HCT116 (cell line): Measurements from ENCODE around the gene TFF1. TPM values are rescaled to one million over a fixed set of nuclear protein-coding genes. Genes with fewer than 3 reads are reported as not detected.

Experiments used
- ATAC-seq: fragments of 200-7000 bp; cut with Tn5 transposase; 2 replicates; pipeline ENCODE4 v1.9.1; 2020; ENCODE audit warnings: mild to moderate bottlenecking, moderate library complexity
- BruUV-seq: library from RNA; stranded (reverse); fragments of 400-500 nt; replicated peaks from 2 replicates; lab custom pipeline; 2021; lab: Mats Ljungman, UMichigan
- CTCF ChIA-PET: fragments of 300-600 bp; sonication (Branson Sonifier 250); formaldehyde crosslinking; loops from one replicate; lab custom pipeline; 2021; ENCODE audit warnings: antibody characterized with exemption; lab: Charles Lee
- POLR2A ChIA-PET: fragments of 300-600, 350-600 bp; sonication (Branson Sonifier 250); formaldehyde crosslinking; loops from one replicate; lab custom pipeline; 2021; ENCODE audit warnings: antibody characterized with exemption; lab: Charles Lee
- RAD21 ChIA-PET, 2 experiments: fragments of 300-600 bp; sonication (Branson Sonifier 250); formaldehyde crosslinking; loops; one replicate each; lab custom pipeline; 2023; ENCODE audit warnings: low total read pairs in 2 of 2; ENCODE audit not compliant: uncharacterized antibody in 2 of 2, unreplicated experiment in 2 of 2, low non-redundant PET in 1 of 2; lab: Charles Lee
- DNase-seq: peaks from one replicate; pipeline ENCODE4 v3.0.0-alpha.2; 2010; ENCODE audit warnings: low read depth, low spot score
- H2AFZ ChIP-seq: fragments of 200-600 bp; shearing (Covaris generic), sonication (generic); 2 replicates; pipeline ENCODE4 v1.6.1; 2017; ENCODE audit warnings: low read depth, mixed run types, mixed read lengths, antibody characterized with exemption, low read length; ENCODE audit not compliant: poor library complexity, severe bottlenecking
- H3K27ac ChIP-seq: 2 replicates; pipeline ENCODE4 v1.5.1; 2012; ENCODE audit warnings: low read depth, low read length
- H3K27me3 ChIP-seq: fragments of 200-600 bp; sonication (generic); 2 replicates; pipeline ENCODE4 v1.6.1; 2016; ENCODE audit warnings: mixed run types, low read length, mixed read lengths; ENCODE audit not compliant: insufficient read depth
- H3K36me3 ChIP-seq, 2 experiments: fragments of 200-500 bp in 1 of 2; fragments of 200-600 bp in 1 of 2; sonication (Bioruptor generic) in 1 of 2; sonication (generic) in 1 of 2; 2 replicates each; pipeline versions ENCODE4 v1.5.1 to v1.6.1; 2014 to 2016; ENCODE audit warnings: low read length in 2 of 2, inconsistent platforms in 1 of 2, mixed read lengths in 1 of 2, mixed run types in 1 of 2; ENCODE audit not compliant: insufficient read depth in 2 of 2, control insufficient read depth in 1 of 2
- H3K4me1 ChIP-seq, 2 experiments: fragments of 200-600 bp in 1 of 2; sonication (generic) in 1 of 2; 2 replicates each; pipeline versions ENCODE4 v1.5.1 to v1.6.1; 2012 to 2017; ENCODE audit warnings: low read length in 2 of 2, inconsistent platforms in 1 of 2, mild to moderate bottlenecking in 1 of 2, mixed read lengths in 1 of 2, mixed run types in 1 of 2, moderate library complexity in 1 of 2; ENCODE audit not compliant: insufficient read depth in 2 of 2, control insufficient read depth in 1 of 2
- H3K4me2 ChIP-seq: fragments of 200-600 bp; sonication (generic); 2 replicates; pipeline ENCODE4 v1.6.1; 2017; ENCODE audit warnings: mixed run types, low read length, mixed read lengths
- H3K4me3 ChIP-seq, 2 experiments: fragments of 200-600 bp in 1 of 2; sonication (generic) in 1 of 2; replicated peaks in 1 of 2; 2 replicates each; pipeline ENCODE4 v1.5.1; 2011 to 2016; ENCODE audit warnings: low read length in 2 of 2, control low read depth in 1 of 2, low read depth in 1 of 2, mild to moderate bottlenecking in 1 of 2, mixed read lengths in 1 of 2, mixed run types in 1 of 2
- H3K79me2 ChIP-seq: fragments of 200-600 bp; sonication (generic); 2 replicates; pipeline ENCODE4 v1.6.1; 2017; ENCODE audit warnings: mild to moderate bottlenecking, mixed run types, low read length, moderate library complexity, mixed read lengths; ENCODE audit not compliant: insufficient read depth
- H3K9ac ChIP-seq: fragments of 200-600 bp; sonication (generic); 2 replicates; pipeline ENCODE4 v1.6.1; 2016; ENCODE audit warnings: low read length, mixed read lengths
- H3K9me2 ChIP-seq: fragments of 200-600 bp; sonication (generic), shearing (Covaris generic); 2 replicates; pipeline ENCODE4 v1.6.1; 2017; ENCODE audit warnings: mixed run types, mild to moderate bottlenecking, moderate library complexity; ENCODE audit not compliant: insufficient read depth
- H3K9me3 ChIP-seq, 2 experiments: fragments of 200-500 bp in 1 of 2; fragments of 200-600 bp in 1 of 2; sonication (Bioruptor generic) in 1 of 2; sonication (generic) in 1 of 2; 2 replicates each; pipeline ENCODE4 v1.6.1; 2014 to 2017; ENCODE audit warnings: low read length in 2 of 2, mixed read lengths in 2 of 2, inconsistent platforms in 1 of 2, low read depth in 1 of 2, mild to moderate bottlenecking in 1 of 2, mixed run types in 1 of 2, moderate library complexity in 1 of 2; ENCODE audit not compliant: control insufficient read depth in 1 of 2, insufficient read depth in 1 of 2
- H4K20me1 ChIP-seq: fragments of 200-600 bp; sonication (generic), shearing (Covaris generic); 2 replicates; pipeline ENCODE4 v1.6.1; 2017; ENCODE audit warnings: mixed run types, mild to moderate bottlenecking, moderate library complexity; ENCODE audit not compliant: insufficient read depth
- CBX3 ChIP-seq: IDR thresholded peaks from 2 replicates; pipeline ENCODE4 v1.6.1; 2012; ENCODE audit warnings: low read depth
- ELF1 ChIP-seq: IDR thresholded peaks from 2 replicates; pipeline ENCODE4 v1.6.1; 2012; ENCODE audit warnings: low read depth, borderline replicate concordance
- POLR2AphosphoS5 ChIP-seq: IDR thresholded peaks from 2 replicates; pipeline ENCODE4 v1.6.1; 2011; ENCODE audit warnings: mild to moderate bottlenecking, low read depth, low read length, moderate library complexity
- SP1 ChIP-seq: IDR thresholded peaks from 2 replicates; pipeline ENCODE4 v1.6.1; 2012; ENCODE audit warnings: low read depth
- TCF7L2 ChIP-seq: IDR thresholded peaks from 2 replicates; pipeline ENCODE4 v1.7.0; 2011; ENCODE audit warnings: borderline replicate concordance, inconsistent platforms; ENCODE audit not compliant: insufficient read depth, insufficient read length; ENCODE audit errors: extremely low read depth
- YY1 ChIP-seq: IDR thresholded peaks from 2 replicates; pipeline ENCODE4 v1.6.1; 2011; ENCODE audit warnings: low read length, low read depth, moderate library complexity, mild to moderate bottlenecking; ENCODE audit not compliant: insufficient replicate concordance; ENCODE audit errors: extremely low read depth
- ZNF274 ChIP-seq: fragments of 200-500 bp; sonication (Bioruptor generic); IDR thresholded peaks from 2 replicates; pipeline ENCODE4 v1.6.1; 2014; ENCODE audit warnings: mild to moderate bottlenecking, low read depth, low read length, inconsistent platforms
- intact Hi-C: fragments of 100-400 bp; cut with micrococcal nuclease; formaldehyde crosslinking; loops from 2 replicates; pipeline ENCODE4 v1.10.0; 2022
- total RNA-seq: library from RNA; stranded (reverse); gene quantifications from one replicate; pipeline ENCODE4 v1.2.1, GENCODE V29; 2021; ENCODE audit not compliant: unreplicated experiment
- TF ChIP-seq, protein P1 (sequence below): IDR thresholded peaks from 2 replicates; pipeline ENCODE4 v1.6.1; 2012; ENCODE audit warnings: low read depth
- TF ChIP-seq, protein P2 (sequence below), 3 experiments: fragments of 200-600 bp in 1 of 3; sonication (generic) in 1 of 3; IDR thresholded peaks in 2 of 3; conservative IDR thresholded peaks in 1 of 3; 2 replicates each; pipeline ENCODE4 v1.5.1; 2012 to 2017; ENCODE audit warnings: low read depth in 2 of 3, low read length in 2 of 3, antibody characterized with exemption in 1 of 3, borderline replicate concordance in 1 of 3, control low read depth in 1 of 3, mild to moderate bottlenecking in 1 of 3, mixed read lengths in 1 of 3, mixed run types in 1 of 3, moderate library complexity in 1 of 3; ENCODE audit not compliant: insufficient read depth in 1 of 3
- TF ChIP-seq, protein P3 (sequence below): IDR thresholded peaks from 2 replicates; pipeline ENCODE4 v1.6.1; 2012

TFF1 gene
- total RNA-seq, 1 experiment from 2014 or later = 0.61 TPM

DNA sequence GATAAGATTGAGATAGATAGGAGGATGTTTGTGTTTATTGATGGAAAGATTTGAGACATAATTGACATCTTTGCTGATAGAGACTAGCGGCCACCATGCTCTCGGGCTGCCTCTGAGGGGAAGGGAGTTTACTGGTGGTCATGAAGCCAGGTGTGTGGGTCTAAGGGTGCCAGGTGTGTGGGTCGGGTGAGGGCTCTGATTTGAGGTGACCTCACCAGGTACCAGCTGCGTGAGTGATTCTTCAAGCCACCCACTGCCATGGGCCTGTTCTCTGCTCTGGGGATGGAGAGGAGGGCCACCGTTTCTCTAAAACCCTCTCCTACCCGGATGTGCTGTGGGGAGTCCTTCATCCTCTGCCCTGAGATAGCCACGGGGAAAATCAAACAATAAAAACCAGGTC is 40.5 kb upstream of the TFF1 start:
- ChIA-PET CTCF (no interaction called here), POLR2A (no interaction called here), RAD21 (no interaction called here)
- ATAC-seq = no peak
- H3K4me1 ChIP-seq = no peaks in the 10 kb centered on the region
- no peaks in the 10 kb centered on the region for H3K27me3 ChIP-seq
- BruUV-seq = no TSS peak
- H3K4me2 ChIP-seq = no peak overlapping the region
- no peak overlapping the region for H3K27ac ChIP-seq
- TF ChIP-seq, protein P1, sequence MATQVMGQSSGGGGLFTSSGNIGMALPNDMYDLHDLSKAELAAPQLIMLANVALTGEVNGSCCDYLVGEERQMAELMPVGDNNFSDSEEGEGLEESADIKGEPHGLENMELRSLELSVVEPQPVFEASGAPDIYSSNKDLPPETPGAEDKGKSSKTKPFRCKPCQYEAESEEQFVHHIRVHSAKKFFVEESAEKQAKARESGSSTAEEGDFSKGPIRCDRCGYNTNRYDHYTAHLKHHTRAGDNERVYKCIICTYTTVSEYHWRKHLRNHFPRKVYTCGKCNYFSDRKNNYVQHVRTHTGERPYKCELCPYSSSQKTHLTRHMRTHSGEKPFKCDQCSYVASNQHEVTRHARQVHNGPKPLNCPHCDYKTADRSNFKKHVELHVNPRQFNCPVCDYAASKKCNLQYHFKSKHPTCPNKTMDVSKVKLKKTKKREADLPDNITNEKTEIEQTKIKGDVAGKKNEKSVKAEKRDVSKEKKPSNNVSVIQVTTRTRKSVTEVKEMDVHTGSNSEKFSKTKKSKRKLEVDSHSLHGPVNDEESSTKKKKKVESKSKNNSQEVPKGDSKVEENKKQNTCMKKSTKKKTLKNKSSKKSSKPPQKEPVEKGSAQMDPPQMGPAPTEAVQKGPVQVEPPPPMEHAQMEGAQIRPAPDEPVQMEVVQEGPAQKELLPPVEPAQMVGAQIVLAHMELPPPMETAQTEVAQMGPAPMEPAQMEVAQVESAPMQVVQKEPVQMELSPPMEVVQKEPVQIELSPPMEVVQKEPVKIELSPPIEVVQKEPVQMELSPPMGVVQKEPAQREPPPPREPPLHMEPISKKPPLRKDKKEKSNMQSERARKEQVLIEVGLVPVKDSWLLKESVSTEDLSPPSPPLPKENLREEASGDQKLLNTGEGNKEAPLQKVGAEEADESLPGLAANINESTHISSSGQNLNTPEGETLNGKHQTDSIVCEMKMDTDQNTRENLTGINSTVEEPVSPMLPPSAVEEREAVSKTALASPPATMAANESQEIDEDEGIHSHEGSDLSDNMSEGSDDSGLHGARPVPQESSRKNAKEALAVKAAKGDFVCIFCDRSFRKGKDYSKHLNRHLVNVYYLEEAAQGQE = no peak
- TF ChIP-seq POLR2AphosphoS5 (no peak), YY1 (no peak), ELF1 (no peak), SP1 (no peak), ZNF274 (no peak), CBX3 (no peak), TCF7L2 (no peak)
- TF ChIP-seq, protein P2, sequence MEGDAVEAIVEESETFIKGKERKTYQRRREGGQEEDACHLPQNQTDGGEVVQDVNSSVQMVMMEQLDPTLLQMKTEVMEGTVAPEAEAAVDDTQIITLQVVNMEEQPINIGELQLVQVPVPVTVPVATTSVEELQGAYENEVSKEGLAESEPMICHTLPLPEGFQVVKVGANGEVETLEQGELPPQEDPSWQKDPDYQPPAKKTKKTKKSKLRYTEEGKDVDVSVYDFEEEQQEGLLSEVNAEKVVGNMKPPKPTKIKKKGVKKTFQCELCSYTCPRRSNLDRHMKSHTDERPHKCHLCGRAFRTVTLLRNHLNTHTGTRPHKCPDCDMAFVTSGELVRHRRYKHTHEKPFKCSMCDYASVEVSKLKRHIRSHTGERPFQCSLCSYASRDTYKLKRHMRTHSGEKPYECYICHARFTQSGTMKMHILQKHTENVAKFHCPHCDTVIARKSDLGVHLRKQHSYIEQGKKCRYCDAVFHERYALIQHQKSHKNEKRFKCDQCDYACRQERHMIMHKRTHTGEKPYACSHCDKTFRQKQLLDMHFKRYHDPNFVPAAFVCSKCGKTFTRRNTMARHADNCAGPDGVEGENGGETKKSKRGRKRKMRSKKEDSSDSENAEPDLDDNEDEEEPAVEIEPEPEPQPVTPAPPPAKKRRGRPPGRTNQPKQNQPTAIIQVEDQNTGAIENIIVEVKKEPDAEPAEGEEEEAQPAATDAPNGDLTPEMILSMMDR (IDR thresholded peaks at IDR 0.05 in 2 of 3, conservative IDR thresholded peaks at IDR 0.05 in 1 of 3; ENCODE audit: borderline replicate concordance in 1 of 3, insufficient read depth in 1 of 3, low read depth in 2 of 3, low read length in 2 of 3) = no peak
- TF ChIP-seq, protein P3, sequence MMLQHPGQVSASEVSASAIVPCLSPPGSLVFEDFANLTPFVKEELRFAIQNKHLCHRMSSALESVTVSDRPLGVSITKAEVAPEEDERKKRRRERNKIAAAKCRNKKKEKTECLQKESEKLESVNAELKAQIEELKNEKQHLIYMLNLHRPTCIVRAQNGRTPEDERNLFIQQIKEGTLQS = no peak
- H4K20me1 ChIP-seq = no peaks in the 10 kb centered on the region
- no peaks in the 10 kb centered on the region for H3K36me3 ChIP-seq
- no peak overlapping the region for H3K9ac ChIP-seq
- no peaks in the 10 kb centered on the region for H3K9me3 ChIP-seq
- no peaks in the 10 kb centered on the region for H3K9me2 ChIP-seq
- H2AFZ ChIP-seq = no peak overlapping the region
- H3K79me2 ChIP-seq = no peaks in the 10 kb centered on the region
- intact Hi-C loops = no loop called here
- no peak for DNase-seq
- no peak overlapping the region for H3K4me3 ChIP-seq
